ENCODE results near the gene SH3D19. TPM values are rescaled to one million over a fixed set of nuclear protein-coding genes. Genes with fewer than 3 reads are reported as not detected.

SH3D19 gene
- total RNA-seq, 2 experiments from 2014 or later: not detected

DNA sequence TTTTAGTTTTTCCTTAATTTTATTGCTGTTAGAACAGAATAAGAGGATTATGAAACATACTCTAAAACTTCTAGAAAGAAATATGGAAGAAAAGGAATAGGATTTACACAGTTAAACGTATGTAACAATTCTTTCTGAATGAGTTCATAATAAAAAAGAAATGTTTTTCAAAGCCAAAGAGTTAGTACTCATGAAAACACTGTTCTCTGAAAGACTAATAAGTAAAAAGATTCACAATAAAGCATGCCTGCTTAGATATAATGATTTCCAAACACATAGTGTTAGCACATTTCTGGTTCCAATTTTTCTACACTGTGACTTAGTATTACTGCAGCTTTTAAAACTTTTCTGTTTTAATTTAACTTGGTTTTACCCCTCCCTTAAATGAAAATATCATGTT, 98.2 kb downstream of the SH3D19 start:
- H3K4me1 Mint-ChIP-seq: no peaks in the 10 kb centered on the region
- no peaks in the 10 kb centered on the region for H3K9me3 Mint-ChIP-seq (ENCODE audit: low read depth)
- ChIA-PET POLR2A (no interaction called here), CTCF (no interaction called here)
- ATAC-seq: no peak
- intact Hi-C loops (cut with DNase I, micrococcal nuclease): no loop called here
- no peak overlapping the region for H3K27ac Mint-ChIP-seq
- peaks cover 25% of the 10 kb centered on the region for H3K27me3 Mint-ChIP-seq
- no peaks in the 10 kb centered on the region for H3K36me3 Mint-ChIP-seq (ENCODE audit: low read depth)
- no peak for DNase-seq
- no peak overlapping the region for H3K4me3 Mint-ChIP-seq

DNA sequence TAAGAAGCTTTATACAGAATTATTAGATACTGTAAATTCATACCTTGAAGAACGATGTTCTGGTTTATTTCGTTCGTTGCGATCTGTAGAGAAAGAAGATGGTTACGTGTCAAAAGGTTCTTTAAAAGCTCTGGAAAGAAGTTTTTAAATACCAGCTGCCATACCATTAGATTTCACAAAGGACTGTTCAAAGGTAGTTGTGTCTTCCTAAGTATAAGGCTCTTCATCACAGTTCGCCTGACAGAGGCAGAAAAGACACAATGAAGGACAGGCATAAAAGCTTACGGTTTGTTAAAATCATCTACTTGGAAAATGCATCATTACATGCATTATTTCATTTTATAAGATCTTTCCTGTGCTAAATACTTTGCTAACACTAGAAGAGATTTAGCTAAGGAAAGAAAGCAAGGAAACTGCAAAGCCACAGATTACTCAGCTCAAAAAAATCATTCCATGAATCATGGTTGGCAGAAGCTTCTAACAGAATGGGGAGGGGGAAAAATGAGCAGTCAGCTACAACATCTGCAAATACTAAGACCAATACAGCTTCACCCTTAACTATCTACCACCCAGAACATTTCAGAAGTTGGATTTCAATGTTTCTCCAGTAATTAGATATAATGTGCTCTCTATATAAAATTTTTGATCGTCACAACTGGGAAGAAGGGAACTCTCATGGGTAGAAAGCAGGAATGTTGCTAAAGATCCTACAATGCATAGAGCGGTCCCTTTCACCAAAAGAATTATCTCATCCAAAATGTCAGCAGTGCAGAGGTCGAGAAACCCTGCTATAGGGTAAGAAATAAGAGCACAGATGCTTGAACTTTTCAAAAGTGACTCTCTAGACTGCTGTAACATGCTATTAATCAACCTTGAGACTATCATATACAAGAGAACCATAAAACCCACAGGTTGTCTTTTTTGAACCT, 99.1 kb downstream of the SH3D19 start:
- CTCF ChIA-PET: no interaction called here
- no peaks in the 10 kb centered on the region for H3K9me3 Mint-ChIP-seq (ENCODE audit: low read depth)

GRCh38 chr4:151223465-151223864, 101.9 kb downstream of the SH3D19 start:
- Mint-ChIP-seq H3K36me3 (ENCODE audit: low read depth) (no peaks in the 10 kb centered on the region), H3K4me1 (no peaks in the 10 kb centered on the region), H3K27ac (no peak overlapping the region), H3K9me3 (ENCODE audit: low read depth) (no peaks in the 10 kb centered on the region), H3K27me3 (peaks cover 31% of the 10 kb centered on the region), H3K4me3 (no peak overlapping the region)
- DNase-seq (no peak), ATAC-seq (no peak)
- ChIA-PET POLR2A (no interaction called here), CTCF (no interaction called here)
- intact Hi-C loops (cut with DNase I, micrococcal nuclease): no loop called here

More for the DNA sequence above, 99.1 kb downstream of the SH3D19 start:
- intact Hi-C loops (cut with DNase I, micrococcal nuclease): no loop called here
- no peak overlapping the region for H3K4me3 Mint-ChIP-seq
- peaks cover 30% of the 10 kb centered on the region for H3K27me3 Mint-ChIP-seq
- ATAC-seq (no peak), DNase-seq (no peak)
- POLR2A ChIA-PET: no interaction called here
- H3K4me1 Mint-ChIP-seq: no peaks in the 10 kb centered on the region
- H3K36me3 Mint-ChIP-seq (ENCODE audit: low read depth): no peaks in the 10 kb centered on the region
- H3K27ac Mint-ChIP-seq: no peak overlapping the region

DNA sequence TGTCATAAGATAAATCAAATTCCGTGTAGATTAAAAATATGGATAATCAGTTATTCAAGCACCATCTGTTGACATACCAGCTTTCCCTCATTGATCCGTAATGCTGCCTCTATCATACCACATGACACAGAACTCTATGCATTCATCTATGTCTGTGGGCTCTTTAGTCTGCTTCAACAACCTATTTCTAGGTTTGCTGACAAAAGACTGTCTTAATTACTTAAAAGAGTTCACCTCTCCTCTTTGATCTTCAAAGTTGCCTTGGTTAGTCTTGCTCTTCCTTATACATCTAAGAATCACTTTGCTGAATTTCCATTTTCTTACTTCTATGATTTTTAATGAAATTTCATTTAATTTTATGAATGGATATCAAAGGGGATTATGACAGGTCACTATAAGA, 105.5 kb downstream of the SH3D19 start:
- H3K36me3 Mint-ChIP-seq (ENCODE audit: low read depth): no peaks in the 10 kb centered on the region
- ATAC-seq: no peak
- no peak overlapping the region for H3K4me3 Mint-ChIP-seq
- no peak for DNase-seq
- peaks cover 29% of the 10 kb centered on the region for H3K27me3 Mint-ChIP-seq
- no peaks in the 10 kb centered on the region for H3K9me3 Mint-ChIP-seq (ENCODE audit: low read depth)
- H3K4me1 Mint-ChIP-seq: no peaks in the 10 kb centered on the region
- intact Hi-C loops (cut with DNase I, micrococcal nuclease): no loop called here
- ChIA-PET POLR2A (no interaction called here), CTCF (no interaction called here)
- H3K27ac Mint-ChIP-seq: no peak overlapping the region

- H3K4me1 Mint-ChIP-seq: no peaks in the 10 kb centered on the region
- DNase-seq: no peak
- no peak overlapping the region for H3K4me3 Mint-ChIP-seq
These were observed 106.3 kb downstream of the SH3D19 start for GRCh38 chr4:151219091-151219490.

GRCh38 chr4:151218343-151218742, 107.1 kb downstream of the SH3D19 start:
- Mint-ChIP-seq H3K9me3 (ENCODE audit: low read depth) (no peaks in the 10 kb centered on the region), H3K4me1 (no peaks in the 10 kb centered on the region), H3K27ac (no peak overlapping the region), H3K27me3 (peaks cover 19% of the 10 kb centered on the region), H3K4me3 (no peak overlapping the region), H3K36me3 (ENCODE audit: low read depth) (no peaks in the 10 kb centered on the region)
- DNase-seq (no peak), ATAC-seq (no peak)
- ChIA-PET POLR2A (no interaction called here), CTCF (no interaction called here)
- intact Hi-C loops (cut with DNase I, micrococcal nuclease): no loop called here

More at GRCh38 chr4:151219091-151219490, 106.3 kb downstream of the SH3D19 start:
- CTCF ChIA-PET: no interaction called here
- H3K36me3 Mint-ChIP-seq (ENCODE audit: low read depth): no peaks in the 10 kb centered on the region
- H3K9me3 Mint-ChIP-seq (ENCODE audit: low read depth): no peaks in the 10 kb centered on the region
- H3K27ac Mint-ChIP-seq: no peak overlapping the region
- peaks cover 24% of the 10 kb centered on the region for H3K27me3 Mint-ChIP-seq
- POLR2A ChIA-PET: no interaction called here
- intact Hi-C loops (cut with DNase I, micrococcal nuclease): no loop called here
- no peak for ATAC-seq

GRCh38 chr4:151217326-151217725, 108.1 kb downstream of the SH3D19 start:
- CTCF ChIA-PET: interaction anchor here (1.0 kb wide), 1 partner anchor 10 kb away, joined by 3 read pairs; no protein-coding TSS in a partner anchor
- intact Hi-C loops (cut with DNase I, micrococcal nuclease): no loop called here

DNA sequence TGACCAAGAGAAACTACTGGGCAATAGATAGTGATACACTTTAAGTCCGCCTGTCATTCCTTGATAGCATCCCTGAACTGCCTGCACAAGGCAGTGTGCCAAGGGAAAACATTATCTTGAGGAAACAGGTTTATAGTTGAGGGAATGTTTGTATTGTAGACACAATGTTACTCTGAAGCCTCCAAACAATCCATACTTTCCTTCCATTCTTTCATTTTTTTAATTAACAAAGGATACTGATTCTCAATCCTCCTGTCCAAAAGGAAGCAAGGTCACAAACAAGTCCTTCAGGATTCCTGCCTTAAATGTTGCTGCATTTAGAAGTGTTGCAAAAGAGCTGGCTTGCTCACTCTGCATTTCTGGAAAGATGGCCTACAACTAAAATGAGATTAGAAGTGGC, 110.1 kb downstream of the SH3D19 start:
- H3K4me3 Mint-ChIP-seq: no peak overlapping the region
- H3K36me3 Mint-ChIP-seq (ENCODE audit: low read depth): no peaks in the 10 kb centered on the region
- intact Hi-C loops (cut with DNase I, micrococcal nuclease): no loop called here
- H3K4me1 Mint-ChIP-seq: no peaks in the 10 kb centered on the region
- CTCF ChIA-PET: interaction anchor here (1.0 kb wide), 1 partner anchor 10 kb away, joined by 3 read pairs; no protein-coding TSS in a partner anchor
- ATAC-seq (no peak), DNase-seq (no peak)
- H3K27ac Mint-ChIP-seq: no peak overlapping the region
- POLR2A ChIA-PET: no interaction called here
- H3K9me3 Mint-ChIP-seq (ENCODE audit: low read depth): no peaks in the 10 kb centered on the region
- H3K27me3 Mint-ChIP-seq: peaks cover 15% of the 10 kb centered on the region

More at GRCh38 chr4:151217326-151217725, 108.1 kb downstream of the SH3D19 start:
- Mint-ChIP-seq H3K27ac (no peak overlapping the region), H3K27me3 (peaks cover 21% of the 10 kb centered on the region), H3K4me1 (no peaks in the 10 kb centered on the region), H3K9me3 (ENCODE audit: low read depth) (no peaks in the 10 kb centered on the region), H3K4me3 (no peak overlapping the region), H3K36me3 (ENCODE audit: low read depth) (no peaks in the 10 kb centered on the region)
- POLR2A ChIA-PET: no interaction called here
- no peak for ATAC-seq
- no peak for DNase-seq

GRCh38 chr4:151207868-151208267, 117.5 kb downstream of the SH3D19 start:
- ATAC-seq: no peak
- ChIA-PET CTCF (interaction anchor here (0.6 kb wide), 1 partner anchor 66 kb away, joined by 3 read pairs; no protein-coding TSS in a partner anchor), POLR2A (no interaction called here)
- no peak overlapping the region for H3K4me3 Mint-ChIP-seq
- H3K27ac Mint-ChIP-seq: no peak overlapping the region
- intact Hi-C loops (cut with DNase I, micrococcal nuclease): no loop called here
- H3K36me3 Mint-ChIP-seq (ENCODE audit: low read depth): no peaks in the 10 kb centered on the region
- no peaks in the 10 kb centered on the region for H3K9me3 Mint-ChIP-seq (ENCODE audit: low read depth)
- peaks cover 5% of the 10 kb centered on the region for H3K27me3 Mint-ChIP-seq
- DNase-seq: no peak
- no peaks in the 10 kb centered on the region for H3K4me1 Mint-ChIP-seq

GRCh38 chr4:151207186-151207585, 118.2 kb downstream of the SH3D19 start:
- POLR2A ChIA-PET: no interaction called here
- ATAC-seq (no peak), DNase-seq (no peak)
- Mint-ChIP-seq H3K4me1 (no peaks in the 10 kb centered on the region), H3K36me3 (ENCODE audit: low read depth) (no peaks in the 10 kb centered on the region), H3K27ac (no peak overlapping the region), H3K9me3 (ENCODE audit: low read depth) (no peaks in the 10 kb centered on the region), H3K4me3 (no peak overlapping the region), H3K27me3 (no peaks in the 10 kb centered on the region)
- intact Hi-C loops (cut with DNase I, micrococcal nuclease): no loop called here
- CTCF ChIA-PET: interaction anchor here (0.6 to 1.0 kb wide), 3 partner anchors 10 to 66 kb away, joined by 3 read pairs; no protein-coding TSS in a partner anchor

- Mint-ChIP-seq H3K4me3 (no peak overlapping the region), H3K27me3 (no peaks in the 10 kb centered on the region), H3K36me3 (ENCODE audit: low read depth) (no peaks in the 10 kb centered on the region), H3K4me1 (no peaks in the 10 kb centered on the region), H3K9me3 (ENCODE audit: low read depth) (no peaks in the 10 kb centered on the region), H3K27ac (no peak overlapping the region)
- ATAC-seq (no peak), DNase-seq (no peak)
- CTCF ChIA-PET: interaction anchor here (0.6 to 1.0 kb wide), 3 partner anchors 10 to 218 kb away, joined by 3 to 5 read pairs (median 3); no protein-coding TSS in a partner anchor
- intact Hi-C loops (cut with DNase I, micrococcal nuclease): no loop called here
- POLR2A ChIA-PET: no interaction called here
These were observed 119.0 kb downstream of the SH3D19 start for GRCh38 chr4:151206241-151207005.

All from activated CD4-positive, alpha-beta T cell treated with anti-CD3 and anti-CD28 coated beads for 36 hours (primary cell).